NCI-H146 treated with DMSO at 0.1 percent for 48 hours (cell line): ENCODE measurements around the gene COL11A1.
"Not testable (repeated sequence)": the region's sequence is repeated elsewhere in the genome, so short reads cannot be mapped to it uniquely, and the experiment has no call there.

Experiments used
- DNase-seq: peaks from one replicate; lab custom pipeline; 2025; ENCODE audit not compliant: unreplicated experiment; lab: John Stamatoyannopoulos, UW

The COL11A1 gene

DNA sequence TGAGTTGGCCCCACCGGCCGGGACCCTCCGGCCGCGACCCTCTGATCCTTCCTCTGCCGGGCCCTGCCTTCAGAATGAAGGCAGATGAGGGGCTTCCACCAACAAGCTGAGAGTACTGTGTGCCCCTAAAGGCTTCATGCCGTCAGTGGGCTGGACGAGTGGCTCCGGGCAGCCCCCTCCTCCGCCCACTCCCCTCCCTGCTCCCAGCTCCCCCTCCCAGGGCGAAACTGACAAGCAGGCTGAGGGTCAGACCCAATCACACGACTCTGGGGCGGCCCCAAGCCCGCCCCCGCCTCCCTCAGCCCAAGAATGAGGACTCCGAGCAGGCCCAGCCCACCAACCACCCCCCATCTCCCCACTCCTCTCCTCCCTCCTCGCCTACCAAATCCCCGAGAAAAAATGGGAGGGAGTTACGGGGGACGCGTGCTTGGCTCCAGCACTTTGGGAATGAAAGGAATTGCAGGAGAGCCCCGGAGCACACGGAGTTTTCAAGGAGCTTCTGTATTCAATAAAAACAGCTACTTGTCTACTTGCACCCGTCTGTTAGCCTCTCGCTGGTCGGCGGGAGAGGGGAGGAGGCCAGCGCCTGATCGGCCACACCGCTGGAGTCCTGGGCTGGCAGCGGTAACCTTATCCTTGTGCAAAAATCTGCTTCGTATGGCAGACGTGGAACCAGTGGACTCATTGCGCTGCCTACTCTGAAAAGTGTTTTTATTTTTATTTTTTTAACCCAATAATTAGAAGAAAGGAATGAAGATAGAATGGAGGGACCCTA is at the start of gene COL11A1:
TSS of gene COL11A1 (minus strand) at position 147 of the 775 bp plus-strand sequence. CDS start 344 bp downstream, outside the sequence.
- DNase-seq, result no peak

DNA sequence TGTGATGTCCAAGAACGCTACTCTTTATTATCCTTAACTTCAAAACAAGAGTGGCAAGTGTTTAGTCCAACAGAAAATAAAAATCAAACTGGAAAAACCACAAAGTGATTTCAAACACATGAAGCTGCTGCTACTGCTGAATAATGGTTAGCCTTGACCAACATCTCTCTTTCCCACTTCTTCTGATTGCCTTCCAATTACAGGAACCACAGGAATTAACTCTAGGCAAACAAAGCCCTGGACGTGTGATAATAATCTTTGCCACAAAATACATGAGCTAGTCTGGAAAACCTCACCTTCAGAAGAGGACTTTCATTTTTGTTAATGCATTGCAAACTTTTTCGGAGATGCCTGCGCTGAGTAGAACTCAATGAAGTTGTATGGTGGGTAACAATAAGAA is 48.6 kb upstream of the COL11A1 start:
- DNase-seq, result no peak

DNA sequence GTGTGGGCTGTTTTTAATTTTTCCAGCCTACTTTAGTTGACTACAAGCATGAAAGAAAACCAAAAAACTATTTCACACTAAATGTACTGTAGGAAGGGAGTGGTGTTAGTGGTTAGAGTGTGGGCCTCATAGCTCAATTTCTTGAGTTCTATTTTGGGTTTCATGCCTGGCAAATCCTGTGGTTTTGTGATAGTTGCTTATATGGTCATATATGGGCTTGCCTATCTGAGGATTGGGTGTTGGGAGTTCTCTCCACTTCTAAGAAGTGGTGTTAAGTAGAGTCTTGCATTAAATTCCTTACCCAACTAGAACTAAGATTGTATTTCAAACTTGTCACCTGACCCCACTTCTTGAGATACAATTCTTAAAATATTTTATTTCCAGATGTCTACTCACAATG is 37.8 kb upstream of the COL11A1 start:
- no peak for DNase-seq

GRCh38 chr1:103145449-103145848 is 37.1 kb upstream of the COL11A1 start:
- no peak for DNase-seq

GRCh38 chr1:103144681-103145080 is 36.4 kb upstream of the COL11A1 start:
- DNase-seq, result no peak

GRCh38 chr1:103142461-103142860 is 34.1 kb upstream of the COL11A1 start:
- no peak for DNase-seq

- DNase-seq, result no peak
These were observed 21.5 kb upstream of the COL11A1 start for GRCh38 chr1:103129796-103130195.

DNA sequence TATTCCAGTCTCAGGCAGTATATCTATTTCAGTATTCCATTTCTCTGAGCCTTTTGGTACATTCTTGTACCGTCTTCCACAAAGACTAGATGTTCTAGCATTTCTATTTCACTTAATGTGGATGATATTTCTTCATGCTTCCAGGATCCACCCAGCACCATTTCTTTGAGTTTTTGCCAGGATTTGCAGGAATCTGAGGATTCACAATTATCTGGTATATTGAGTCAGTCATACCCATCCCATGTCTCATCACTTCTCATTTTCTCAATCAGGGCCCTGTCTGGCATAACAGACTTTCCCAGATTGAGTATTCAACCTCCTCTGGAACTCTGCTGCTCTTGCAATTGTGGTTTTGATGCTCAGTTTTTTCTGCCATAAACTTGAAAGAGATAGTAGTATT is 20.9 kb upstream of the COL11A1 start:
- no peak for DNase-seq

DNA sequence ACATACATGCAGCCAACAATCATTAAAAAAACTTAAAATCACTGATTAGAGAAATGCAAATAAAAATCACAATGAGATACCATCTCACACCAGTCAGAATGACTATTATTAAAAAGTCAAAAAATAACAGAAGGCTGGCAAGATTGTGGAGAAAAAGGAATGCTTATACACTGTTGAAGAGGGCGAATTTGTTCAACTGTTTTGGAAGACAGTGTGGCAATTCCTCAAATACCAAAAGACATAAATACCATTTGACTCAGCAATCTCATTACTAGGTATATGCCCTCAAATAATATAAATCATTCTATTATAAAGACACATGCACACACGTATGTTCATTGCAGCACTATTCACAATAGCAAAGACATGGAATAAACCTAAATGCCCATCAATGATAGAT is 19.9 kb upstream of the COL11A1 start:
- DNase-seq, result not testable (repeated sequence)

- no peak for DNase-seq
These were observed 16.9 kb upstream of the COL11A1 start for GRCh38 chr1:103125219-103125618.

- no peak for DNase-seq
These were observed 14.8 kb upstream of the COL11A1 start for GRCh38 chr1:103122983-103123720.

GRCh38 chr1:103120981-103121380 is 12.7 kb upstream of the COL11A1 start:
- DNase-seq, result no peak

- no peak for DNase-seq
These were observed 4.2 kb upstream of the COL11A1 start for GRCh38 chr1:103112546-103112945.

- DNase-seq, result no peak
These were observed 3.6 kb upstream of the COL11A1 start for GRCh38 chr1:103111926-103112325.

DNA sequence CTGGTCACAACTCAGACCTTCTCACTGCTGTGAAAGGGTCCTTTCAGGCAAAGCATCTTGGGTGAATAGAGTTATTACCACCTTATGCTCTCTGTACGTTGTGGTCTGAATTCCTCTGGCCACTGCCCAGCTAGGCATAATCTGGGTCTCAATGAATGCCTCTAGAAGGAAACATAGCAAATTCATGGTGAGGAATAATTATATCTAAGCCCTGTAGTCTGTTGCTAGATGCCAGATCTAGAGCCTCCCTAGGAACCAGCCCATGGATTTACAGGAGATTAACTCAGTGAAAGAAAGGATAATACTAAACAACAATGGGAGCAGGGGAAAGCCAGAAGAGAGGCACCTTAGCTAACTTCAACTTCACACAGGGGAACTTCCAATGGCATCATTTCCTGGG is 2.4 kb upstream of the COL11A1 start:
- no peak for DNase-seq

GRCh38 chr1:103109311-103109920 is 1.1 kb upstream of the COL11A1 start:
- DNase-seq, result no peak

GRCh38 chr1:103107741-103108375 is 464 bp downstream of the COL11A1 start:
- no peak for DNase-seq

DNA sequence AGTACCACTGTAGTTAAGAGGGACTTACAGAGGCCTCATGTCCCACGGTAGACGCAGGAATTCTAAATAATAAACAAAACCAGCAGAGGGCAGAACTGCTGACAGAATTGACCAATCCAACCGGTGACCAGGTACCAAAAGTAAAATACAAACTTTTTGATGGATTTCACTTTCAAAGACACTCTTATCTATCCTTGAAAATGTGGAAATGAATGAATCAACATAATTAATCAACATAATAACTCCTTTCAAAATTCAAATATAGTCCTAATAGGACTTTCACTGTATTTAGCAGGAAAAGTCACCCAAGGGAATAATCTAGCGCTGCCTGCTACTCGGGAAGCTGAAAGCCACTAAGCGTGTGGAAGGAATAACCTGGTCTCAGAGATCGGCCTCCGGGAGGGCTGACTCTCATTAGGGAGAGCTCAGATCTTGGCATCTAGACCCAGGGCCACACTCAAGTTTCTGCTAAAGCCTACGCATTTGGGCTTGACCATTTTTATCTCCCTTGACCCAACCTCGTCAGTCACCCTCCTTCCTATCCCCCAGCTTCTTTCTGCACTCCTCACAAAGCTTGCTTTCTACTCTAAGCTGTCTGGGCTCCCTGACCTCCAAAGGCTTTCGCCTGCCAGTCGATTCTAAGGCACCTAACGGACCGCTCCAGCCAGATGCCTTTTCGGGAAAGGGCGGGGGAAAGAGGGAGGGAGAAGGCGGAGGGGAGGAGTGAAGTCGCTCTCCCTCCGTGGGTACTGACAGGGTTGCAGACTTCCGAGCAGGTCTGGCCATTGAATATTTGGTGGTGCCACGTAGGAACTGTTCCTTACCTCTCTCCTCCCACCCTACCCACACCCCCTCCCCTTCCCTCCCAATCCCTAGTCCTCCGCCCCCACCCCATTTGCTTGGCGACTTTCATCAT is 1.6 kb downstream of the COL11A1 start:
- DNase-seq, result no peak

GRCh38 chr1:103101399-103101798 is 6.9 kb downstream of the COL11A1 start:
- no peak for DNase-seq

DNA sequence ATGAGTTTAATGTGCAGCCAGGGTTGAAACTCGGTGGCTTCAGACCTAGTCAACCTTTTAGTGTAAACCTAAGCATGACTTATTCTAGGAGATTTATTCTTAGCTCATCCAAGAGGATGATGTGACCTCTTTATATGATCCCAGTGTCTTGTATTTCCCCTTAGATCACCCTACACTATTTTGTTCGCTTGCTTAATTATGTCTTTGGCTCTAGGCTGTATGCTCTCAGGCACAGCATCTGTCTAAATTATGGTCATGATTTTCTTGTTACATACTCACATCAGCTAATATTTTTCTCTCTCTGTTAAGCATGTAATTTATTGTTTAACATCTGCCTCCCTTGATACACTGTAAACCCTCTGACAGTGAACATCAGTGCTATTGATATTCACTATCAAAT is 19.1 kb downstream of the COL11A1 start:
- no peak for DNase-seq
